HCT116 (cell line): ENCODE data around the gene GAB4.

ENCODE experiments used
- JUND ChIP-seq: IDR thresholded peaks from 2 replicates; pipeline ENCODE4 v1.6.1; 2012
- POLR2A ChIP-seq: IDR thresholded peaks from 2 replicates; pipeline ENCODE4 v1.7.0; 2011; ENCODE audit warnings: borderline replicate concordance; ENCODE audit not compliant: insufficient read depth, insufficient read length; ENCODE audit errors: extremely low read depth
- POLR2AphosphoS5 ChIP-seq: IDR thresholded peaks from 2 replicates; pipeline ENCODE4 v1.6.1; 2011; ENCODE audit warnings: mild to moderate bottlenecking, low read depth, low read length, moderate library complexity
- SIN3A ChIP-seq: IDR thresholded peaks from 2 replicates; pipeline ENCODE4 v1.6.1; 2012; ENCODE audit warnings: low read depth
- TF ChIP-seq, protein P1 (sequence below), 3 experiments: fragments of 200-600 bp in 1 of 3; sonication (generic) in 1 of 3; IDR thresholded peaks in 2 of 3; conservative IDR thresholded peaks in 1 of 3; 2 replicates each; pipeline ENCODE4 v1.5.1; 2012 to 2017; ENCODE audit warnings: low read depth in 2 of 3, low read length in 2 of 3, antibody characterized with exemption in 1 of 3, borderline replicate concordance in 1 of 3, control low read depth in 1 of 3, mild to moderate bottlenecking in 1 of 3, mixed read lengths in 1 of 3, mixed run types in 1 of 3, moderate library complexity in 1 of 3; ENCODE audit not compliant: insufficient read depth in 1 of 3

DNA sequence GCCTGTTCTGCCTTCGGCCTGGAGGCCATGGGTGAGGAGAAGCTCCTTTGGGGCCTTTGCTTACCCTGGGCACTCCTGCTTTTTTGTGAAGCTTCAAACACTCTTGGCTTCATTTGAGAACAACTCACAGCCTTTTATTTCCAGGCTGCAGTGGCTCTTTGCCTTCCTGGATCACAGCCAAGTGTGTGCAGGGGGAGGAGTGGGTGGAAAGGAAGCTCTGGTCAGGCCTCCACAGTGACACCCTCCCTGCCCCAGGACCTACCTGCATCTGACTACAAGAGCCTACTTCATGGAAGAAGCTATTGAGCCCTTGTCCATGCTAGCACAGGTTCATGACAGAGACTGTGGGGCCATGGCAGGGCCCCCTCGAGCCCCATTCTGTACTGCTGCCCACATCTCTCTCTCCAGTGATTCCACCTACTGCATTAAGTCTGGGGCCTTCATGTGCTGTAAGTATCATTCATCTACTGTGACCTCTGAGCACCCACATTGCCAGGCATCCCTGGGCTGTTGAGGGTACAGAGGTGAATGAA, 52.3 kb downstream of the GAB4 start:
- TF ChIP-seq POLR2AphosphoS5 (no peak), POLR2A (no peak), JUND (no peak), SIN3A (no peak)
- TF ChIP-seq, protein P1, sequence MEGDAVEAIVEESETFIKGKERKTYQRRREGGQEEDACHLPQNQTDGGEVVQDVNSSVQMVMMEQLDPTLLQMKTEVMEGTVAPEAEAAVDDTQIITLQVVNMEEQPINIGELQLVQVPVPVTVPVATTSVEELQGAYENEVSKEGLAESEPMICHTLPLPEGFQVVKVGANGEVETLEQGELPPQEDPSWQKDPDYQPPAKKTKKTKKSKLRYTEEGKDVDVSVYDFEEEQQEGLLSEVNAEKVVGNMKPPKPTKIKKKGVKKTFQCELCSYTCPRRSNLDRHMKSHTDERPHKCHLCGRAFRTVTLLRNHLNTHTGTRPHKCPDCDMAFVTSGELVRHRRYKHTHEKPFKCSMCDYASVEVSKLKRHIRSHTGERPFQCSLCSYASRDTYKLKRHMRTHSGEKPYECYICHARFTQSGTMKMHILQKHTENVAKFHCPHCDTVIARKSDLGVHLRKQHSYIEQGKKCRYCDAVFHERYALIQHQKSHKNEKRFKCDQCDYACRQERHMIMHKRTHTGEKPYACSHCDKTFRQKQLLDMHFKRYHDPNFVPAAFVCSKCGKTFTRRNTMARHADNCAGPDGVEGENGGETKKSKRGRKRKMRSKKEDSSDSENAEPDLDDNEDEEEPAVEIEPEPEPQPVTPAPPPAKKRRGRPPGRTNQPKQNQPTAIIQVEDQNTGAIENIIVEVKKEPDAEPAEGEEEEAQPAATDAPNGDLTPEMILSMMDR (IDR thresholded peaks at IDR 0.05 in 2 of 3, conservative IDR thresholded peaks at IDR 0.05 in 1 of 3; ENCODE audit: borderline replicate concordance in 1 of 3, insufficient read depth in 1 of 3, low read depth in 2 of 3, low read length in 2 of 3): no peak
